ENCODE results near the gene TRIM8.

DNA sequence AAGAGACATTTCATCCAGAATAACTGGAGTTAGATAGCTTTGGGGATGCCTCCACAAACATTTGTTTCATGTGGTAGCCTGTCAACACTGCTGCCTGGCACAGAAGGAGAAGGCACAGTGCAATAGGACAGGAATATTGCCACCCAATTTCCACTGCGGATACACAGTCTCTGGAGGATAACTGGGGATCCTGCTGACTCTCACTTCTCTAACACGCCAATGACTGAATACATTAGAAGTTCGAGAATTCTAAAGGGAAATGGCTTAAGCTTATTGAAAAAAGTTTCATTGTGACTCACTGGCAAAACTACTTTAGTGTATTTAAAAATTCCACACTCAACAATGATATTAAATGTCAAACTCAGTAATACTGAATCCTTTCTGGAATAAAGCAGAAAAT is 57.0 kb downstream of the TRIM8 start:
- TF ChIP-seq POLR2A (IDR thresholded peaks at IDR 0.05) = no peak
- TF ChIP-seq, protein P1, sequence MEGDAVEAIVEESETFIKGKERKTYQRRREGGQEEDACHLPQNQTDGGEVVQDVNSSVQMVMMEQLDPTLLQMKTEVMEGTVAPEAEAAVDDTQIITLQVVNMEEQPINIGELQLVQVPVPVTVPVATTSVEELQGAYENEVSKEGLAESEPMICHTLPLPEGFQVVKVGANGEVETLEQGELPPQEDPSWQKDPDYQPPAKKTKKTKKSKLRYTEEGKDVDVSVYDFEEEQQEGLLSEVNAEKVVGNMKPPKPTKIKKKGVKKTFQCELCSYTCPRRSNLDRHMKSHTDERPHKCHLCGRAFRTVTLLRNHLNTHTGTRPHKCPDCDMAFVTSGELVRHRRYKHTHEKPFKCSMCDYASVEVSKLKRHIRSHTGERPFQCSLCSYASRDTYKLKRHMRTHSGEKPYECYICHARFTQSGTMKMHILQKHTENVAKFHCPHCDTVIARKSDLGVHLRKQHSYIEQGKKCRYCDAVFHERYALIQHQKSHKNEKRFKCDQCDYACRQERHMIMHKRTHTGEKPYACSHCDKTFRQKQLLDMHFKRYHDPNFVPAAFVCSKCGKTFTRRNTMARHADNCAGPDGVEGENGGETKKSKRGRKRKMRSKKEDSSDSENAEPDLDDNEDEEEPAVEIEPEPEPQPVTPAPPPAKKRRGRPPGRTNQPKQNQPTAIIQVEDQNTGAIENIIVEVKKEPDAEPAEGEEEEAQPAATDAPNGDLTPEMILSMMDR (IDR thresholded peaks at IDR 0.05) = no peak
- no peak for TF ChIP-seq POLR2AphosphoS5 (IDR thresholded peaks at IDR 0.05)
- TF ChIP-seq EP300 (IDR thresholded peaks at IDR 0.05) = no peak
